Neuronal stem cell (in vitro differentiated cells): Measurements from ENCODE around the gene RABGAP1.

Experiments used
- DNase-seq: peaks from one replicate; pipeline ENCODE4 v3.0.0-alpha.2; 2013; ENCODE audit warnings: low spot score
- H2AFZ ChIP-seq: one replicate; pipeline ENCODE4 v1.6.1; 2013; ENCODE audit warnings: mild to moderate bottlenecking, low read length, inconsistent platforms
- H2AK5ac ChIP-seq: 2 replicates; pipeline ENCODE4 v1.6.1; 2013; ENCODE audit warnings: low read depth, mild to moderate bottlenecking, inconsistent platforms, low read length, moderate library complexity, mixed read lengths
- H2BK120ac ChIP-seq: 2 replicates; pipeline ENCODE4 v1.6.1; 2013; ENCODE audit warnings: low read depth, mild to moderate bottlenecking, inconsistent platforms, low read length, moderate library complexity, mixed read lengths
- H2BK12ac ChIP-seq: one replicate; pipeline ENCODE4 v1.6.1; 2013; ENCODE audit warnings: low read length, inconsistent platforms
- H2BK15ac ChIP-seq: 2 replicates; pipeline ENCODE4 v1.6.1; 2013; ENCODE audit warnings: mild to moderate bottlenecking, low read length, inconsistent platforms, mixed read lengths
- H2BK5ac ChIP-seq: one replicate; pipeline ENCODE4 v1.6.1; 2013; ENCODE audit warnings: inconsistent platforms, mild to moderate bottlenecking, low read length, moderate library complexity
- H3K14ac ChIP-seq: one replicate; pipeline ENCODE4 v1.6.1; 2013; ENCODE audit warnings: low read length, inconsistent platforms
- H3K18ac ChIP-seq: 2 replicates; pipeline ENCODE4 v1.6.1; 2013; ENCODE audit warnings: low read length, inconsistent platforms
- H3K23ac ChIP-seq: 2 replicates; pipeline ENCODE4 v1.6.1; 2013; ENCODE audit warnings: low read depth, mild to moderate bottlenecking, mixed read lengths, low read length, inconsistent platforms; ENCODE audit not compliant: poor library complexity
- H3K27ac ChIP-seq: replicated peaks from 3 replicates; pipeline ENCODE4 v1.5.1; 2013; ENCODE audit warnings: low read length, inconsistent platforms
- H3K27me3 ChIP-seq, 3 experiments: 2 replicates each; pipeline ENCODE4 v1.6.1; 2013; ENCODE audit warnings: low read length in 3 of 3, mild to moderate bottlenecking in 2 of 3, inconsistent platforms in 1 of 3, low read depth in 1 of 3, mixed read lengths in 1 of 3, moderate library complexity in 1 of 3; ENCODE audit not compliant: control insufficient read depth in 3 of 3, insufficient read depth in 3 of 3
- H3K36me3 ChIP-seq, 2 donors: replicated peaks in 1 of 2; 2 replicates each; pipeline ENCODE4 v1.6.1; 2013; ENCODE audit warnings: low read length in 2 of 2; ENCODE audit not compliant: control insufficient read depth in 2 of 2, insufficient read depth in 2 of 2
- H3K4ac ChIP-seq: 2 replicates; pipeline ENCODE4 v1.6.1; 2013; ENCODE audit warnings: inconsistent platforms, mild to moderate bottlenecking, low read length, moderate library complexity
- H3K4me1 ChIP-seq, 2 donors: 1 replicate in 1 of 2; 2 replicates in 1 of 2; pipeline ENCODE4 v1.6.1; 2013; ENCODE audit warnings: low read length in 2 of 2, low read depth in 1 of 2; ENCODE audit not compliant: control insufficient read depth in 2 of 2, insufficient read depth in 1 of 2
- H3K4me2 ChIP-seq: one replicate; pipeline ENCODE4 v1.6.1; 2013; ENCODE audit warnings: mild to moderate bottlenecking, low read length, inconsistent platforms; ENCODE audit not compliant: insufficient read depth, poor library complexity, severe bottlenecking
- H3K4me3 ChIP-seq, 2 donors: 2 replicates each; pipeline ENCODE4 v1.5.1; 2013; ENCODE audit warnings: low read length in 2 of 2, mild to moderate bottlenecking in 2 of 2, inconsistent platforms in 1 of 2, moderate library complexity in 1 of 2
- H3K79me1 ChIP-seq: one replicate; pipeline ENCODE4 v1.6.1; 2013; ENCODE audit warnings: low read depth, mild to moderate bottlenecking, inconsistent platforms, low read length, moderate library complexity
- H3K9ac ChIP-seq: one replicate; pipeline ENCODE4 v1.6.1; 2013; ENCODE audit warnings: mild to moderate bottlenecking, low read depth, low read length, inconsistent platforms; ENCODE audit not compliant: poor library complexity
- H3K9me3 ChIP-seq, 2 donors: replicated peaks in 1 of 2; 2 replicates each; pipeline versions ENCODE3 to v1.6.1; 2013; ENCODE audit warnings: low read length in 2 of 2, mild to moderate bottlenecking in 2 of 2, inconsistent platforms in 1 of 2, low read depth in 1 of 2, mixed read lengths in 1 of 2, moderate library complexity in 1 of 2; ENCODE audit not compliant: control insufficient read depth in 2 of 2, insufficient read depth in 1 of 2
- H4K8ac ChIP-seq: one replicate; pipeline ENCODE4 v1.6.1; 2013; ENCODE audit warnings: low read depth, mild to moderate bottlenecking, inconsistent platforms, low read length, moderate library complexity
- H4K91ac ChIP-seq: one replicate; pipeline ENCODE4 v1.6.1; 2013; ENCODE audit warnings: low read length, low read depth, mild to moderate bottlenecking, inconsistent platforms; ENCODE audit not compliant: poor library complexity
- WGBS, 2 donors: extraction: QIAGEN DNeasy Blood & Tissue Kit; methylation state at CpG; one replicate each; pipeline ENCODE4 v1.1.7; 2013; ENCODE audit warnings: missing lambda C conversion rate in 2 of 2, mixed read lengths in 1 of 2; ENCODE audit not compliant: insufficient read length in 2 of 2, insufficient replicate concordance in 1 of 2; ENCODE audit errors: extremely low coverage in 2 of 2; 5-methylcytosine and 5-hydroxymethylcytosine counted together

RABGAP1 gene

DNA sequence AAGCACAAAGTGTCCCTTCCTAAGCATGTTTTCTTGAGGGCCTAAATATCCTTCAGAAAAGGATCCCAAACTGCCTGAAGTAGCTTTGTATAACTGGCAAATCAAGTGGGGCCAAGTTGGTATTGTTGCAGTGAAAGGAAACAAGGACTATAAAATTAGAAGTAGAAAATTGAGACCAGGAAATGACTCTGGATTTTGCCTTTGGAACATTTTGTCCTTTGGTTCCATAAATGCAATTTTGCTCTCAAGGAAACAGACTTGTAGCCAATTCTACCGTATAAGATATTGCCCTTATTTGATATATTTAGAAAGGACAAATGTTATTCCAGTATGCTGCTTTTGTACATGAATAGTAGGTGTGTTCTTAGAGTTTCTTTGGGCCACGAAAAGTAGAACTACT is 34.4 kb downstream of the RABGAP1 start:
- no peak overlapping the region for H2BK15ac ChIP-seq
- no peak overlapping the region for H2BK12ac ChIP-seq

GRCh38 chr9:122978601-122979000 is 37.8 kb downstream of the RABGAP1 start:
- Histone ChIP-seq H3K4me3 (no peak overlapping the region), H2AFZ (no peak overlapping the region), H3K27ac (no peak overlapping the region), H4K8ac (no peak overlapping the region), H3K9ac (no peak overlapping the region), H3K79me1 (peaks cover 4% of the 10 kb centered on the region), H3K27me3 (no peaks in the 10 kb centered on the region), H2BK15ac (no peak overlapping the region), H3K18ac (no peak overlapping the region), H4K91ac (no peak overlapping the region), H2BK12ac (no peak overlapping the region), H3K9me3 (no peaks in the 10 kb centered on the region), H3K36me3 (peaks cover 3 to 70% of the 10 kb centered on the region in 2 donors), H3K14ac (no peak overlapping the region), H3K4me1 (no peaks in the 10 kb centered on the region), H2BK120ac (no peak overlapping the region), H3K4ac (no peak overlapping the region), H2AK5ac (no peak overlapping the region), H3K4me2 (no peak overlapping the region), H3K23ac (no peak overlapping the region), H2BK5ac (no peak overlapping the region)
- DNase-seq = no peak
- WGBS, 2 donors = no CpG with 5 or more reads among the region's 2 CpGs

More for the DNA sequence above, 34.4 kb downstream of the RABGAP1 start:
- Histone ChIP-seq H3K18ac (no peak overlapping the region), H3K36me3 (peaks cover 13 to 82% of the 10 kb centered on the region in 2 donors), H2BK120ac (no peak overlapping the region), H3K4me1 (no peaks in the 10 kb centered on the region), H3K9ac (no peak overlapping the region), H4K8ac (no peak overlapping the region), H3K14ac (no peak overlapping the region), H3K4me2 (no peak overlapping the region), H2AK5ac (no peak overlapping the region), H4K91ac (no peak overlapping the region), H3K4me3 (no peak overlapping the region), H3K9me3 (peaks cover 0 to 16% of the 10 kb centered on the region in 2 donors), H2AFZ (no peak overlapping the region), H3K4ac (no peak overlapping the region), H3K27me3 (no peaks in the 10 kb centered on the region), H3K27ac (no peak overlapping the region), H2BK5ac (no peak overlapping the region), H3K23ac (no peak overlapping the region), H3K79me1 (peaks cover 4% of the 10 kb centered on the region)
- no peak for DNase-seq
- no CpG with 5 or more reads among the region's 2 CpGs for WGBS, 2 donors

DNA sequence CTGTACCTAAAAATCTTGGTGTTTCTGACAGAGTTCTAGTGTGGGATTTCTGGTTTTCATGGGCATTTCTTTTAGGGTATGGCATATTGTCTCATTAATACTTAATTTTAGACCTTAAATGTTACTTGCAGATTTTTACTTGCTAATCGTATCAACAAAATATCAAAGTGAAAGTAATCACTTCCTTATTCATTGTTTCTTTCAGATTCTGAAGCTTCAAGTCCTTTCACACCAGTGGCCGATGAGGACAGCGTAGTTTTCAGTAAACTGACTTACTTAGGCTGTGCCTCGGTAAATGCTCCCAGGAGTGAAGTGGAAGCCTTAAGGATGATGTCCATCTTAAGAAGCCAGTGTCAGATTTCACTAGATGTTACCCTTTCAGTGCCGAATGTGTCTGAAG is 45.2 kb downstream of the RABGAP1 start:
- Histone ChIP-seq H3K79me1 (no peaks in the 10 kb centered on the region), H3K9me3 (peaks cover 0 to 2% of the 10 kb centered on the region in 2 donors), H4K8ac (no peak overlapping the region), H2BK5ac (no peak overlapping the region), H3K4me3 (no peak overlapping the region), H3K23ac (no peak overlapping the region), H3K27me3 (peaks cover 0 to 2% (median 0%) of the 10 kb centered on the region in 3 experiments), H3K18ac (no peak overlapping the region), H3K36me3 (peaks cover 15 to 77% of the 10 kb centered on the region in 2 donors), H2BK12ac (no peak overlapping the region), H3K9ac (no peak overlapping the region), H2BK15ac (no peak overlapping the region), H2BK120ac (no peak overlapping the region), H2AK5ac (no peak overlapping the region), H4K91ac (no peak overlapping the region), H3K4ac (no peak overlapping the region), H3K4me1 (no peaks in the 10 kb centered on the region), H3K27ac (no peak overlapping the region), H2AFZ (no peak overlapping the region), H3K14ac (no peak overlapping the region), H3K4me2 (no peak overlapping the region)
- no peak for DNase-seq
- WGBS, 2 donors = no CpG with 5 or more reads among the region's 5 CpGs

- Histone ChIP-seq H3K4me1 (no peaks in the 10 kb centered on the region), H2AK5ac (no peak overlapping the region), H4K8ac (no peak overlapping the region), H3K4ac (no peak overlapping the region), H3K4me3 (no peak overlapping the region), H2BK12ac (no peak overlapping the region), H3K36me3 (peaks cover 18 to 91% of the 10 kb centered on the region in 2 donors), H2BK120ac (no peak overlapping the region), H4K91ac (no peak overlapping the region), H3K18ac (no peak overlapping the region), H3K23ac (no peak overlapping the region), H3K27me3 (peaks cover 0 to 2% (median 0%) of the 10 kb centered on the region in 3 experiments), H2AFZ (no peak overlapping the region), H2BK15ac (no peak overlapping the region), H3K14ac (no peak overlapping the region), H3K9me3 (peaks cover 0 to 2% of the 10 kb centered on the region in 2 donors), H3K27ac (no peak overlapping the region), H2BK5ac (no peak overlapping the region), H3K79me1 (no peaks in the 10 kb centered on the region), H3K4me2 (no peak overlapping the region), H3K9ac (no peak overlapping the region)
- WGBS, 2 donors = no CpG with 5 or more reads among the region's 2 CpGs
- DNase-seq = no peak
These were observed 47.3 kb downstream of the RABGAP1 start for GRCh38 chr9:122988141-122988540.
